Subcutaneous adipose tissue (tissue), 4 donors: ENCODE measurements around the gene FNDC10. TPM values are rescaled to one million over a fixed set of nuclear protein-coding genes. Genes with fewer than 3 reads are reported as not detected.

Experiments
- total RNA-seq, 4 donors: library from RNA; depleted of rRNA; stranded (reverse); fragments of >200 nt; gene quantifications; one replicate each; pipeline ENCODE4 v1.1.0, GENCODE V29; 2016
- TF ChIP-seq, protein P1 (sequence below): fragments of 450-650 bp; IDR thresholded peaks from one replicate; pipeline ENCODE4 v1.5.1; 2016; ENCODE audit warnings: low read depth, mild to moderate bottlenecking, control low read depth, antibody characterized with exemption, moderate library complexity

FNDC10 gene
- total RNA-seq, 4 donors from 2014 or later: 0.22 to 1.4 TPM; not detected in 2

DNA sequence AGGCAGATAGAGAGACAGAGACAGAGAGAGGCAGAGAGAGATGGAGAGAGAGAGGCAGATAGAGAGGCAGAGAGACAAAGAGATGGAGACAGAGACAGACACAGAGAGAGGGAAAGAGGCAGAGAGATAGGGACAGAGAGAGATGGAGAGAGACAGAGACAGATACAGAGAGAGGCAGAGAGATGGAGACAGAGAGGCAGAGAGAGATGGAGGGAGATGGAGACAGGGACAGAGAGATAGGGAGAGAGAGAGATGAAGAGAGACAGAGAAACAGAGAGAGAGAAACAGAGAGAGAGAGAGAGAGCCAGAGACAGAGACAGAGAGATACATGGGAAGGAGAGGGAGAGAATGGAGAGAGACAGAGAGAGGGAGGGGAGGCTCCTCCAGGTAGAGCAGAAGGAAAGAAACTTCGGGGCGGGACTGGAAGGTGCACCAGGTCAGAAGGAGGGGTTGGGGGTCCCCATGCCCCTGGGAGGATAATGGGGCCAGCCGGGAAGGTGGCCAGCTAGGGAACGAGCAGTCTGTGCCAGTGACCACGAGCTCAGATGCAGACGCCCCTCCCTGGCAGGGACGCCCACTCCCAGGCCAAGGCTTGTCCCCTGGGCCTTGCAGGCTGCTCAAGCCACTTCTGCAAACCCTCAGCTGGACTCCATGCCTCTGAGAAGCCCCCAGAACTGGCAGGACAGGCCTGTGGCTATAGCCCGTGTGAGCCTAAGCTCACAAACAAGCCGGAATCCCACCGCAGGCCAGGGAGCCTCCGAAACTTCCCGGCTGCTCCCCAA lies 3.3 kb downstream of the FNDC10 start:
- TF ChIP-seq, protein P1, sequence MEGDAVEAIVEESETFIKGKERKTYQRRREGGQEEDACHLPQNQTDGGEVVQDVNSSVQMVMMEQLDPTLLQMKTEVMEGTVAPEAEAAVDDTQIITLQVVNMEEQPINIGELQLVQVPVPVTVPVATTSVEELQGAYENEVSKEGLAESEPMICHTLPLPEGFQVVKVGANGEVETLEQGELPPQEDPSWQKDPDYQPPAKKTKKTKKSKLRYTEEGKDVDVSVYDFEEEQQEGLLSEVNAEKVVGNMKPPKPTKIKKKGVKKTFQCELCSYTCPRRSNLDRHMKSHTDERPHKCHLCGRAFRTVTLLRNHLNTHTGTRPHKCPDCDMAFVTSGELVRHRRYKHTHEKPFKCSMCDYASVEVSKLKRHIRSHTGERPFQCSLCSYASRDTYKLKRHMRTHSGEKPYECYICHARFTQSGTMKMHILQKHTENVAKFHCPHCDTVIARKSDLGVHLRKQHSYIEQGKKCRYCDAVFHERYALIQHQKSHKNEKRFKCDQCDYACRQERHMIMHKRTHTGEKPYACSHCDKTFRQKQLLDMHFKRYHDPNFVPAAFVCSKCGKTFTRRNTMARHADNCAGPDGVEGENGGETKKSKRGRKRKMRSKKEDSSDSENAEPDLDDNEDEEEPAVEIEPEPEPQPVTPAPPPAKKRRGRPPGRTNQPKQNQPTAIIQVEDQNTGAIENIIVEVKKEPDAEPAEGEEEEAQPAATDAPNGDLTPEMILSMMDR: no peak

DNA sequence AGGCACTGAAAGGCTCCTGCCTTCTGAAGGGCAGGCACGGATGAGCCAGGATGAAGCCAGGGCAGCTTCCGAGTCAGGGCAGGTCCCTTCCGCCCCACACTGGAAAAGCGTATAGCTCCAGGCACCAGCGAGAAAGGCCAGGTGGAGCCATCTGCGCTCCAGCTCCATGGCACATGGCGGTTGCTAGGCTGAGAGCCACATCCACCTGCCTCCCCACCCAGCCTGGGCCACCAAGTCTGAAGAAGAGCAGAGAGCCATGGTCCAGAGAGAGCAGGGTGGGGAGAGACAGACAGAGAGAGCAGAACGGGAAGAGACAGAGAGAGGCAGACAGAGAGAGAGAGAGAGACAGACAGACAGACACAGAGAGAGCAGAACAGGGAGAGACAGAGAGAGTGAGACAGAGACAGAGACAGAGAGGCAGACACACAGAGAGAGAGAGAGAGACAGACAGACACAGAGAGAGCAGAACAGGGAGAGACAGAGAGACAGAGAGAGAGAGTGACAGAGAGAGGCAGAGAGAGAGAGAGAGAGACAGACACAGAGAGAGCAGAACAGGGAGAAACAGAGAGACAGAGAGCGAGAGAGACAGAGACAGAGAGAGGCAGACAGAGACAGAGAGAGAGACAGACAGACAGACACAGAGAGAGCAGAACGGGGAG lies 5.2 kb downstream of the FNDC10 start:
- TF ChIP-seq, protein P1: no peak

DNA sequence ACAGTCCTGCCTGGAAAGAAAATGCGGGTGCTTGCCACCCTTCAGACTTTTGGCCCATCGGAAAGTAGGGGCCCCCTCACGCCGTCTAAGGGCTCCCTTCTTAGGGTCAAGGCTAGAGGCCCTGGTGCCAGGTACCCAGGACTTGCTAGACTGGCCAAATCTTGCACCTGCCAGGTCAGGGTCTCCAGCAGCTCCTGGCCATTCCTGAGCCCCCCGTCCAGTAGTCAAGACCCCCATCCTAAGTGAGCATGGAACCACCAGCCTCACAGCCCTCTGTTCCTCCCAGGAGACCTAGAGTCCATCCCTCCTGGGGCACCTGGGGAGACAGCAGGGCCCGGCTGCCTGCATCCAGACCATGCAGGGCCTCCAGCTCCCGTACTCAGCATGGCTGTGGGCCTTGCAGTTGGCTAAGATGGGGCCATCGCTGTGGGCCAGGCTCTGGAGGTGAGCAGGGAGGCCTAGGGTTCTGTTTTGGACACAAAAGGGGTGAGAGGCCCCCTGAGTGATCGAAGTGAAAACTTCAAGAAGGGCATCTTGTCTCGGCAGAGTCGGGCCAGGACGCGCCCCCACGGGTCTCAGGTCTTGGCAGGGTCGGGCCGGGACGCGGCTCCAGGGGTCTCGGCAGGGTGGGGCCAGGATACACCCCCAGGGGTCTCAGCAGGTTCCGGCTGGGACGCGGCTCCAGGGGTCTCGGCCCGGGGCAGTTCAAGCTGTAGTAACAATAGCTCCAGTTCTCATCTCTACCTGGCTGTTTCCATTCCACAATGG lies 5.9 kb downstream of the FNDC10 start:
- TF ChIP-seq, protein P1: no peak

DNA sequence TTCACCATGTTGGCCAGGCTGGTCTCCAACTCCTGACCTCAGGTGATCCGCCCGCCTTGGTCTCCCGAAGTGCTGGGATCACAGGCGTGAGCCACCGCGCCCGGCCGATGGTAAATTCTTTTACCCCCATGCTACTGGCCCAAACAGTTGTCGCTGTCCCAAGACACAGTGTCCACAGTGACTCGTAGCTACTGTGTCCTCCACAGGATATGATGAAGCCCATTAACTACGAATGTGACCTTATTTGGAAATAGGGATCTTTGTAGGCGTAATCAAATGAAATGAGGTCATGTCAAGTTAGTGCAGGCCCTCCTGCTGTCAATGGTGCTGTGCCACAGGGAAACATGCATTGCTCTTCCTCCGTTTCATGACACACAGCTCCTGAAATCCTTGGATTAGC lies 8.5 kb downstream of the FNDC10 start:
- TF ChIP-seq, protein P1: no peak

DNA sequence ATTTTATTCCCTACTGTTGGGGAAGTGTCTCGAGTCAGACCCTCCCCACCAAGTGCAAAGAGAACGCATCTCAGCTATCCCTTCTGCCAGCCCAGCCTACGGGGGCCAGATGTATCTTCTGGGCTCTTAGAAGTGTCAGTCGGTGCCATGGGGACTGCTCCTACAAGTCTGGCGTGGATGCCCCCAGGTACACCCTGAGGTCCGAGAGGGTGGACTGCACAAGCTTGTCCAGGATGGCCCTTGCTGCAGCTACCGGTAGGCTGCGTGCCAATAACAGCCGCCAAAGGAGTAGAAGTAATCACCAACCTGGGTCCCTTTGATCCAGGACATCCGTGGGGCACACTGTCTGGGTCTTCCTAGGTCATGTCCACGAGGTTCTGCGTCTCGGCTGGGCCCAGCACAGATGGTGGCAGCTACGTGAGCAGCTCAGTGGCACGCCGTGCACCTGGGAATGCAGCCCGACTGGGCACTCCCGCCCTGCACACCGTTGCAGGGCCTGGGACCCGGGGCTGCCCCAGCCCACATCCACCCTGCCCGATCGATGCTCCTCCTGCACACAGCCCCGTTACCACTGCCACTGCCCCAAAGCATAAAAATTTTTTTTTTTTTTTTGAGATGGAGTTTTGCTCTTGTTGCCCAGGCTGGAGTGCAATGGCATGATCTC lies 16.5 kb downstream of the FNDC10 start:
- TF ChIP-seq, protein P1: no peak

DNA sequence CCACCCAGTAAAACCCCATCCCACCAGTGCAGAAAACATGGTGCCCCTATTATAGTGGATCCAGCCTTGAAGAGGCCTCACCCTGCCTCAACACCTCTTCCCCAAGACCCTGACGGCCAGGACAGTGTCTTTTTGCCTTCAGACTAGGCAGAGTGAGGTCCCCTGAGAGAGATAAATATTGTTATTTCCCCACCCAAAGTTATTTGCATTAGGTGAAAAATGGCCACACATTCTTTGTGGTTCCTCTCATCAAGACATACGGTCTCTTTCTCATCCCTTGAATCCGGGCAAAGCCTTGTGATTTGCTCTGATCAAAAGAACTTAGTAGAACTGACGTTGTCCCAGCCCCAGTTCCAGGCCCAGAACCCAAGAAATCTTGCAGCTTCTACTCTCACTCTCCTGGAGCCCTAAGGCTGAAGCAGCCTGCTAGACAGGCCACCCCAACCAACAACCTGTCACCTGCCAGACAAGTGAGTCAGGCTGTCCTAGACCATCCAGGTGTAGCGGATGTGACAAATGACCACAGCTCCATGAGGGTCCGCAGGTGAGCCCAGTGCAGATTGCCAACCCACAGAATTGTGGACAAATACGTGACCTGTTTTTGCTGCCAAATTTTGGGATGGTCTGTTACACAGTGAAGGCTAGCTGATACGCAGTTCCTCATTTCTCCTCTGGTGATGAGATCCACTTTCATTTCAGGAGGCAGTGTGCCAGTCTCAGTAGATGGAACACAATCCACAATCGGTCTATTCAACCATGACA lies 17.2 kb downstream of the FNDC10 start:
- TF ChIP-seq, protein P1: no peak
